ENCODE measurements around the gene ZNF385B.

ZNF385B gene

DNA sequence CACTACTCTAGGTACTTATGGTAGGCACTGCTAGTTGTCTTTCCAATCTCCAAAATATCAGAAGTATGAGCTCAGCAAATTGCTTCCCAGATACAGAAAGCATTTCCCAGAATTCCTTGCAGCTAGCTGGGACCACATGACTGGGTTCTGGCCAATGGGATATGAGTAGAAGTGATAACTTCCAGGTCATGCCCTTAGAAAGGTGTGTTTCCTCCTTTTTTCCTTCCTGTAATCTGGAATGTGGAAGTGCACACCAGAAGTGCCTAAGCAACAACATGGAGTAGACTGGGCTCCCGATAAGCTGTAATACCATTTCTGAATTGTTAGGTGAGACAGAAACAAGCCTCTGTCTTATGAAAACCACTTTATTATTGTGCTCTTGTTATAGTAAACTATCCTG lies 279.8 kb downstream of the ZNF385B start:
- Histone ChIP-seq H3K27me3 (ENCODE audit: insufficient read depth, poor library complexity, severe bottlenecking) (no peaks in the 10 kb centered on the region), H3K27ac (replicated peaks) (no peak overlapping the region), H3K4me3 (replicated peaks; ENCODE audit: insufficient read depth, low read length) (no peak overlapping the region)
- TF ChIP-seq SPI1 (IDR thresholded peaks at IDR 0.05; ENCODE audit: borderline replicate concordance, low read depth) (no peak), GABPA (IDR thresholded peaks at IDR 0.05; ENCODE audit: low read depth) (0 out of 2 replicates have a peak, but pooled peaks have one; percentile 20)
- no peak for DNase-seq (ENCODE audit: low read depth in 1 of 2, low spot score in 1 of 2)

GRCh38 chr2:179580378-179581146 lies 280.9 kb downstream of the ZNF385B start:
- Histone ChIP-seq H3K4me3 (replicated peaks; ENCODE audit: insufficient read depth, low read length) (no peak overlapping the region), H3K27me3 (ENCODE audit: insufficient read depth, poor library complexity, severe bottlenecking) (no peaks in the 10 kb centered on the region), H3K27ac (replicated peaks) (no peak overlapping the region)
- TF ChIP-seq REST (IDR thresholded peaks at IDR 0.05; ENCODE audit: insufficient replicate concordance, low read depth) (no peak), POLR2AphosphoS5 (IDR thresholded peaks at IDR 0.05; ENCODE audit: low read depth) (no peak), SPI1 (IDR thresholded peaks at IDR 0.05; ENCODE audit: borderline replicate concordance, low read depth) (no peak), GABPA (IDR thresholded peaks at IDR 0.05; ENCODE audit: low read depth) (no peak)
- TF ChIP-seq, protein P1, sequence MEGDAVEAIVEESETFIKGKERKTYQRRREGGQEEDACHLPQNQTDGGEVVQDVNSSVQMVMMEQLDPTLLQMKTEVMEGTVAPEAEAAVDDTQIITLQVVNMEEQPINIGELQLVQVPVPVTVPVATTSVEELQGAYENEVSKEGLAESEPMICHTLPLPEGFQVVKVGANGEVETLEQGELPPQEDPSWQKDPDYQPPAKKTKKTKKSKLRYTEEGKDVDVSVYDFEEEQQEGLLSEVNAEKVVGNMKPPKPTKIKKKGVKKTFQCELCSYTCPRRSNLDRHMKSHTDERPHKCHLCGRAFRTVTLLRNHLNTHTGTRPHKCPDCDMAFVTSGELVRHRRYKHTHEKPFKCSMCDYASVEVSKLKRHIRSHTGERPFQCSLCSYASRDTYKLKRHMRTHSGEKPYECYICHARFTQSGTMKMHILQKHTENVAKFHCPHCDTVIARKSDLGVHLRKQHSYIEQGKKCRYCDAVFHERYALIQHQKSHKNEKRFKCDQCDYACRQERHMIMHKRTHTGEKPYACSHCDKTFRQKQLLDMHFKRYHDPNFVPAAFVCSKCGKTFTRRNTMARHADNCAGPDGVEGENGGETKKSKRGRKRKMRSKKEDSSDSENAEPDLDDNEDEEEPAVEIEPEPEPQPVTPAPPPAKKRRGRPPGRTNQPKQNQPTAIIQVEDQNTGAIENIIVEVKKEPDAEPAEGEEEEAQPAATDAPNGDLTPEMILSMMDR (IDR thresholded peaks at IDR 0.05; ENCODE audit: insufficient read depth, low read length): no peak
- DNase-seq (ENCODE audit: low read depth in 1 of 2, low spot score in 1 of 2): no peak

DNA sequence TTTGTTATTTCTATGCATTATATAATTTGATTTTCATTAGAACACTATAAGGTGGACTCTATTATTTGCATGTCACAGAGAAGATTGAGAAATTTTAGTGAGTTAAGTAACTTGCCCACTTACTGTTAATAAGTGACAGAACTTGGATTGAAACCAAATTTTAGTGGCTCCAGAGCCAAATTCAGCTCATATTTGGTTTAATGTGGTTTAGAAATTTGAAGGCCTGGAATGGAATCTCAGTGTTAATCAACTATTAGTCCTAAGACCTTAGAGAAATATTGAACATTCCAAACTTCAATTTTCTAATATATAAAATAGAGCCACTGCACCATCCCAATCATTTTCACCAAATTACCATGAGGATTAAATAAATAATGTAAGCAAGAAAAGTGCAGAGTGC lies 281.6 kb downstream of the ZNF385B start:
- DNase-seq (ENCODE audit: low read depth in 1 of 2, low spot score in 1 of 2): no peak
- H3K27ac ChIP-seq (replicated peaks): no peak overlapping the region
- no peak overlapping the region for H3K4me3 ChIP-seq (replicated peaks; ENCODE audit: insufficient read depth, low read length)
- TF ChIP-seq, protein P1 (IDR thresholded peaks at IDR 0.05; ENCODE audit: insufficient read depth, low read length): no peak
- TF ChIP-seq SPI1 (IDR thresholded peaks at IDR 0.05; ENCODE audit: borderline replicate concordance, low read depth) (no peak), GABPA (IDR thresholded peaks at IDR 0.05; ENCODE audit: low read depth) (no peak), POLR2AphosphoS5 (IDR thresholded peaks at IDR 0.05; ENCODE audit: low read depth) (no peak), REST (IDR thresholded peaks at IDR 0.05; ENCODE audit: insufficient replicate concordance, low read depth) (no peak)
- no peaks in the 10 kb centered on the region for H3K27me3 ChIP-seq (ENCODE audit: insufficient read depth, poor library complexity, severe bottlenecking)

GRCh38 chr2:179578171-179578916 lies 283.1 kb downstream of the ZNF385B start:
- Histone ChIP-seq H3K4me3 (replicated peaks; ENCODE audit: insufficient read depth, low read length) (no peak overlapping the region), H3K27me3 (ENCODE audit: insufficient read depth, poor library complexity, severe bottlenecking) (no peaks in the 10 kb centered on the region), H3K27ac (replicated peaks) (no peak overlapping the region)
- no peak for TF ChIP-seq REST (IDR thresholded peaks at IDR 0.05; ENCODE audit: insufficient replicate concordance, low read depth)
- TF ChIP-seq POLR2AphosphoS5 (IDR thresholded peaks at IDR 0.05; ENCODE audit: low read depth): no peak
- no peak for TF ChIP-seq SPI1 (IDR thresholded peaks at IDR 0.05; ENCODE audit: borderline replicate concordance, low read depth)
- TF ChIP-seq GABPA (IDR thresholded peaks at IDR 0.05; ENCODE audit: low read depth): no peak
- TF ChIP-seq, protein P1 (IDR thresholded peaks at IDR 0.05; ENCODE audit: insufficient read depth, low read length): no peak
- no peak for DNase-seq (ENCODE audit: low read depth in 1 of 2, low spot score in 1 of 2)
